HG03045 (cell line): ENCODE data around the gene DDX51.

ENCODE experiments used
- ATAC-seq: cut with Tn5 transposase; IDR thresholded peaks from one replicate; pipeline ENCODE4 v1.9.1; 2021; ENCODE audit warnings: mild to moderate bottlenecking, moderate library complexity; ENCODE audit not compliant: unreplicated experiment

The DDX51 gene

GRCh38 chr12:132144115-132144809 is at the start of gene DDX51, which contains the start of gene NOC4L:
TSS of gene DDX51 (minus strand) at chr12:132144319. CDS start at chr12:132144296, 23 bp downstream.
TSS of gene NOC4L (plus strand) at chr12:132144457. CDS start at chr12:132144489, 32 bp downstream.
- ATAC-seq: peak; percentile 80

- no peak for ATAC-seq
These were observed 47.8 kb upstream of the DDX51 start for GRCh38 chr12:132191715-132192553.

GRCh38 chr12:132190834-132191500 is 46.8 kb upstream of the DDX51 start:
- ATAC-seq: no peak

GRCh38 chr12:132190012-132190755 is 46.1 kb upstream of the DDX51 start:
- peak; percentile 32 for ATAC-seq

- ATAC-seq: peak; percentile 83
These were observed 45.4 kb upstream of the DDX51 start for GRCh38 chr12:132189378-132190011.

GRCh38 chr12:132188916-132189325 is 44.8 kb upstream of the DDX51 start:
- ATAC-seq: no peak

GRCh38 chr12:132188451-132188901 is 44.4 kb upstream of the DDX51 start:
- ATAC-seq: no peak

GRCh38 chr12:132187646-132188450 is 43.7 kb upstream of the DDX51 start:
- no peak for ATAC-seq

- ATAC-seq: no peak
These were observed 42.9 kb upstream of the DDX51 start for GRCh38 chr12:132186857-132187620.

GRCh38 chr12:132186208-132186856 is 42.2 kb upstream of the DDX51 start:
- ATAC-seq: no peak

GRCh38 chr12:132185705-132186104 is 41.6 kb upstream of the DDX51 start:
- no peak for ATAC-seq

GRCh38 chr12:132182711-132183365 is 38.7 kb upstream of the DDX51 start:
- no peak for ATAC-seq

- ATAC-seq: no peak
These were observed 38.1 kb upstream of the DDX51 start for GRCh38 chr12:132182206-132182710.

- no peak for ATAC-seq
These were observed 37.6 kb upstream of the DDX51 start for GRCh38 chr12:132181570-132182200.

GRCh38 chr12:132180648-132181546 is 36.8 kb upstream of the DDX51 start:
- no peak for ATAC-seq
